ENCODE results near the gene PRRC1.

GRCh38 chr5:127513408-127513970 is 4.0 kb upstream of the PRRC1 start:
- TF ChIP-seq POLR2AphosphoS5 (IDR thresholded peaks at IDR 0.05; ENCODE audit: insufficient read depth in 1 of 2, low read depth in 1 of 2) (no peak), CTCF (IDR thresholded peaks at IDR 0.05) (no peak), POLR2A (IDR thresholded peaks at IDR 0.05) (no peak)

Measured in vagina (tissue), 2 donors.